Measurements from ENCODE around the gene DGCR2. TPM values are rescaled to one million over a fixed set of nuclear protein-coding genes. Genes with fewer than 3 reads are reported as not detected.
"Not testable (repeated sequence)": the region's sequence is repeated elsewhere in the genome, so short reads cannot be mapped to it uniquely, and the experiment has no call there.

DGCR2 gene
- total and polyA plus RNA-seq, 2 experiments from 2014 or later: 18.5 to 83.0 TPM

- no peak for TF ChIP-seq CTCF (conservative IDR thresholded peaks at IDR 0.05; ENCODE audit: low read depth in 2 of 2)
- no peak for TF ChIP-seq REST (IDR thresholded peaks at IDR 0.05; ENCODE audit: unreplicated experiment)
- no peak for TF ChIP-seq ZNF114 (CRISPR knock-in tag; IDR thresholded peaks at IDR 0.05)
- no peak for TF ChIP-seq NANOG (IDR thresholded peaks at IDR 0.05; ENCODE audit: borderline replicate concordance)
- TF ChIP-seq EZH2phosphoT487 (IDR thresholded peaks at IDR 0.05; ENCODE audit: unreplicated experiment): no peak
- TF ChIP-seq POLR2AphosphoS5 (IDR thresholded peaks at IDR 0.05; ENCODE audit: low read depth): no peak
- no peak for TF ChIP-seq STAT1 (IDR thresholded peaks at IDR 0.05; ENCODE audit: unreplicated experiment)
- TF ChIP-seq CREB1 (CRISPR knock-in tag; IDR thresholded peaks at IDR 0.05; ENCODE audit: low read depth): no peak
- TF ChIP-seq ZNF331 (CRISPR knock-in tag; IDR thresholded peaks at IDR 0.05; ENCODE audit: low read depth): no peak
- TF ChIP-seq, protein P1, sequence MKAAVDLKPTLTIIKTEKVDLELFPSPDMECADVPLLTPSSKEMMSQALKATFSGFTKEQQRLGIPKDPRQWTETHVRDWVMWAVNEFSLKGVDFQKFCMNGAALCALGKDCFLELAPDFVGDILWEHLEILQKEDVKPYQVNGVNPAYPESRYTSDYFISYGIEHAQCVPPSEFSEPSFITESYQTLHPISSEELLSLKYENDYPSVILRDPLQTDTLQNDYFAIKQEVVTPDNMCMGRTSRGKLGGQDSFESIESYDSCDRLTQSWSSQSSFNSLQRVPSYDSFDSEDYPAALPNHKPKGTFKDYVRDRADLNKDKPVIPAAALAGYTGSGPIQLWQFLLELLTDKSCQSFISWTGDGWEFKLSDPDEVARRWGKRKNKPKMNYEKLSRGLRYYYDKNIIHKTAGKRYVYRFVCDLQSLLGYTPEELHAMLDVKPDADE (IDR thresholded peaks at IDR 0.05): no peak
These were observed 109.8 kb downstream of the DGCR2 start (continued) for GRCh38 chr22:19012308-19012986.

DNA sequence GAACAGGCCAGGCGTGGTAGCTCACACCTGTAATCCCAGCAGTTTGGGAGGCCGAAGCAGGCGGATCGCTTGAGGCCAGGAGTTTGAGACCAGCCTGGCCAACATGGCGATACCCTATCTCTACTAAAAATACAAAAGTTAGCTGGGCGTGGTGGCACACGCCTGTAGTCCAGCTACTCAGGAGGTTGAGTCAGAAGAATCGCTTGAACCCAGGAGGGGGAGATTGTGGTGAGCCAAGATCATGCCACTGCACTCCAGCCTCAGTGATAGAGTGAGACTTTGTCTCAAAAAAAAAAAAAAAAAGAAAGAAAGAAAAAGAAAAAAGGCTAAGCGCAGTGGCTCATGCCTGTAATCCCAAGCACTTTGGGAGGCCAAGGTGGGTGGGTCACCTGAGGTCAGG lies 110.6 kb downstream of the DGCR2 start:
- not testable (repeated sequence) for DNase-seq (ENCODE audit: low spot score); H3K27me3 Mint-ChIP-seq (ENCODE audit: insufficient read depth, low read depth, poor library complexity); H3K27ac Mint-ChIP-seq; H4K20me1 ChIP-seq (replicated peaks; ENCODE audit: insufficient read depth); H2AFZ ChIP-seq; H3K9me3 Mint-ChIP-seq; H3K9me2 ChIP-seq (ENCODE audit: insufficient read depth); H3K4me1 ChIP-seq (ENCODE audit: insufficient read depth); H3K27ac ChIP-seq (ENCODE audit: low read depth); H3K4me3 Mint-ChIP-seq; ATAC-seq; H3K36me3 Mint-ChIP-seq (ENCODE audit: low read depth); H3K4me1 Mint-ChIP-seq; H3K79me2 ChIP-seq (replicated peaks; ENCODE audit: insufficient read depth); H3F3A ChIP-seq (replicated peaks; ENCODE audit: low read depth); H3K4me3 ChIP-seq; H3K36me3 ChIP-seq (ENCODE audit: insufficient read depth); H3K4me2 ChIP-seq; H3K27me3 ChIP-seq (ENCODE audit: insufficient read depth)

Data from GM23338 (cell line).